ENCODE data around the gene PRAMEF13.
"Not testable (repeated sequence)": the region's sequence is repeated elsewhere in the genome, so short reads cannot be mapped to it uniquely, and the experiment has no call there.

- not testable (repeated sequence) for TF ChIP-seq CTCF, POLR2A, POLR2AphosphoS5 (IDR thresholded peaks at IDR 0.05)
Measured at GRCh38 chr1:13243536-13244263, 42.5 kb upstream of the PRAMEF13 start.
